HepG2 (cell line): Measurements from ENCODE around the gene MAP3K5.

ENCODE experiments used
- EED ChIP-seq: sonication (generic); formaldehyde crosslinking; IDR thresholded peaks from 2 replicates; pipeline ENCODE4 v1.5.0; 2020; ENCODE audit warnings: mild to moderate bottlenecking, missing genetic modification reagents
- MIER3 ChIP-seq: IDR thresholded peaks from 2 replicates; pipeline ENCODE4 v1.6.1; 2016; ENCODE audit warnings: missing compliant biosample characterization, borderline replicate concordance
- POLR2A ChIP-seq, 2 experiments: IDR thresholded peaks; 2 replicates each; pipeline ENCODE4 v1.6.1; 2011; ENCODE audit warnings: low read depth in 2 of 2, low read length in 2 of 2, mild to moderate bottlenecking in 1 of 2, moderate library complexity in 1 of 2; ENCODE audit not compliant: insufficient read depth in 1 of 2
- POLR2AphosphoS5 ChIP-seq: IDR thresholded peaks from 2 replicates; pipeline ENCODE4 v1.6.1; 2012; ENCODE audit warnings: low read depth, low read length
- RXRA ChIP-seq: sonication (generic); formaldehyde crosslinking; IDR thresholded peaks from 2 replicates; pipeline ENCODE4 v1.5.1; 2020; ENCODE audit warnings: missing genetic modification reagents
- TCF7L2 ChIP-seq: IDR thresholded peaks from 2 replicates; pipeline ENCODE4 v1.6.1; 2011; ENCODE audit warnings: mild to moderate bottlenecking, low read depth, low read length, moderate library complexity

DNA sequence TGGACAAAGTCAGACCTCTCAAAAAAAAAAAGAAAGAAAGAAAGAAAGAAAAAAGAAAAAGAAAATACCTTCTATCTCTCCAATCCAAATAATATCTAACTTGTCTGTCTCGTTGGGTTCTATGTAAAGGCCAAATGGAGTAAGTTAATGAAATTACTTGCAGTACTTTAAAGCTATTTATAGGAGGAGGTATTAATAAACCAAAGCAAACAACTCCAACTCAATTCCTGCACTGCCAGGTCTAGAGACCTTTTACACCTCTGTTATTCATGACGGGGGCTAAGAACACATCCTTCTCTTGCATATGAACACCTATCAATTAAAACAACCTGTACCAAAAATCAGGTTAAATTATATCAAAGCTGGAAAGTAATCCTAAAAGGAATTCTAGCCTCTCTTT, 80.6 kb downstream of the MAP3K5 start:
- no peak for TF ChIP-seq MIER3 (CRISPR knock-in tag)
- TF ChIP-seq POLR2AphosphoS5, result no peak
- TF ChIP-seq RXRA, result no peak
- no peak for TF ChIP-seq EED (CRISPR knock-in tag)
- no peak for TF ChIP-seq TCF7L2
- TF ChIP-seq POLR2A (IDR thresholded peaks at IDR 0.05; ENCODE audit: insufficient read depth in 1 of 2, low read depth in 2 of 2, low read length in 2 of 2), result no peak
